Mammary epithelial cell (primary cell): ENCODE measurements around the gene PPP1R12B.

Source experiments
- CTCF ChIP-seq, 2 donors: IDR thresholded peaks in 1 of 2; conservative IDR thresholded peaks in 1 of 2; 2 replicates each; pipeline ENCODE4 v1.5.1; 2011 to 2012; ENCODE audit warnings: inconsistent platforms in 2 of 2, low read length in 2 of 2, mild to moderate bottlenecking in 2 of 2, control low read depth in 1 of 2, low read depth in 1 of 2; ENCODE audit not compliant: insufficient read depth in 1 of 2; ENCODE audit errors: extremely low read depth in 1 of 2
- EZH2 ChIP-seq: IDR thresholded peaks from 2 replicates; pipeline ENCODE4 v1.6.1; 2012; ENCODE audit warnings: low read length, inconsistent platforms, borderline replicate concordance

DNA sequence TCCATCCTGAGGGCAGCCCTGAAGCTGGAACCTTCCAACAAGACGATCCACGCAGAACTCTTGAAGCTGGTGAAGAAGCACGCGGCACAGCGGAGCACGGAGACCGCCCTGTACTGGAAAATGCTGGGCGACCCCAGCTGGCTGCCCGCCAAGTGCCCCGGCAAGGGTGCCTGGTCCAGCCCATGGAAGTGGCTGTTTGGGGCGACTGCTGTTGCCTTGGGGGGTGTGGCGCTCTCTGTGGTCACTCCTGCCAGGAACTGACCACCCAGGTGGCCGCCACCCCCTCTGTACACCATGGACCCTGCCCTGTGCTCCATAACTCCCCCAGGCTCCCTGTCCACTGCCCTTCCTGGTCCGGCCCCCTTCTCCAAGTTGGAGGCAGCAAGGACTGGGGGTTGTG, 90.8 kb downstream of the PPP1R12B start:
- TF ChIP-seq CTCF (conservative IDR thresholded peaks at IDR 0.05 in 1 of 2, IDR thresholded peaks at IDR 0.05 in 1 of 2; ENCODE audit: extremely low read depth in 1 of 2, insufficient read depth in 1 of 2, low read depth in 1 of 2, low read length in 2 of 2) (no peak), EZH2 (no peak)
